B cell (primary cell): ENCODE measurements around the gene ZBTB8A. TPM values are rescaled to one million over a fixed set of nuclear protein-coding genes. Genes with fewer than 3 reads are reported as not detected.

Experiments used
- ATAC-seq: fragments of 200-7000 bp; cut with Tn5 transposase; one replicate; pipeline ENCODE4 v1.10.0; 2021; ENCODE audit warnings: low read depth, mild to moderate bottlenecking, moderate number of reproducible peaks, moderate library complexity
- CTCF ChIA-PET: fragments of 350-600 bp; sonication (Branson Sonifier 250); formaldehyde crosslinking; loops from one replicate; lab custom pipeline; 2021; ENCODE audit warnings: antibody characterized with exemption, inconsistent platforms; lab: Charles Lee
- POLR2A ChIA-PET: fragments of 350-600 bp; sonication (Branson Sonifier 250); formaldehyde crosslinking; loops from one replicate; lab custom pipeline; 2021; ENCODE audit warnings: antibody characterized with exemption; lab: Charles Lee
- DNase-seq: peaks from one replicate; pipeline ENCODE4 v3.0.0; 2013
- H2AFZ ChIP-seq: 2 replicates; pipeline ENCODE4 v1.6.1; 2012; ENCODE audit warnings: mild to moderate bottlenecking, low read depth, low read length; ENCODE audit not compliant: insufficient read depth, poor library complexity, severe bottlenecking
- H3K27ac ChIP-seq, 2 donors: 1 replicate in 1 of 2; 2 replicates in 1 of 2; pipeline ENCODE4 v1.5.1; 2012 to 2013; ENCODE audit warnings: low read length in 2 of 2, mild to moderate bottlenecking in 2 of 2, moderate library complexity in 1 of 2
- H3K27me3 ChIP-seq, 4 experiments: fragments of 200-600 bp in 1 of 4; sonication (generic) in 1 of 4; replicated peaks in 1 of 4; 1 replicate in 2 of 4; 2 replicates in 2 of 4; pipeline versions ENCODE4 v1.6.1 to v1.7.0; 2013 to 2016; ENCODE audit warnings: low read length in 3 of 4, mild to moderate bottlenecking in 2 of 4, mixed read lengths in 1 of 4, moderate library complexity in 1 of 4; ENCODE audit not compliant: insufficient read depth in 4 of 4, control insufficient read depth in 3 of 4; ENCODE audit errors: control extremely low read depth in 1 of 4
- H3K36me3 ChIP-seq, 2 experiments: replicated peaks in 1 of 2; 1 replicate in 1 of 2; 2 replicates in 1 of 2; pipeline versions ENCODE4 v1.6.1 to v1.7.1; 2013; ENCODE audit warnings: low read length in 1 of 2; ENCODE audit not compliant: insufficient read depth in 2 of 2, control insufficient read depth in 1 of 2; ENCODE audit errors: control extremely low read depth in 1 of 2, extremely low read depth in 1 of 2
- H3K4me1 ChIP-seq, 2 donors: fragments of 200-600 bp in 1 of 2; sonication (generic) in 1 of 2; 1 replicate in 1 of 2; 2 replicates in 1 of 2; pipeline versions ENCODE4 v1.5.1 to v1.6.1; 2013 to 2017; ENCODE audit warnings: low read length in 2 of 2; ENCODE audit not compliant: control insufficient read depth in 2 of 2, insufficient read depth in 2 of 2
- H3K4me2 ChIP-seq: replicated peaks from 2 replicates; pipeline ENCODE3; 2012; ENCODE audit warnings: mild to moderate bottlenecking, low read depth, low read length; ENCODE audit not compliant: poor library complexity, severe bottlenecking
- H3K4me3 ChIP-seq, 5 experiments: fragments of 200-600 bp in 1 of 5; sonication (generic) in 1 of 5; 1 replicate in 3 of 5; 2 replicates in 2 of 5; pipeline versions ENCODE4 v1.5.1 to v1.7.0; 2011 to 2016; ENCODE audit warnings: low read length in 4 of 5, mild to moderate bottlenecking in 4 of 5, low read depth in 2 of 5, control low read depth in 1 of 5, moderate library complexity in 1 of 5; ENCODE audit not compliant: insufficient read depth in 1 of 5; ENCODE audit errors: control extremely low read depth in 1 of 5, extremely low read depth in 1 of 5
- H3K79me2 ChIP-seq: fragments of 200-600 bp; sonication (generic); one replicate; pipeline ENCODE4 v1.6.0; 2016; ENCODE audit warnings: low read length; ENCODE audit not compliant: control insufficient read depth, insufficient read depth
- H3K9ac ChIP-seq: fragments of 200-600 bp; sonication (generic); 2 replicates; pipeline ENCODE4 v1.6.1; 2017; ENCODE audit warnings: mild to moderate bottlenecking, low read length, moderate library complexity
- H3K9me3 ChIP-seq, 3 donors: one replicate each; pipeline versions ENCODE4 v1.6.1 to v1.7.1; 2013; ENCODE audit warnings: low read length in 2 of 3; ENCODE audit not compliant: control insufficient read depth in 2 of 3, insufficient read depth in 1 of 3; ENCODE audit errors: control extremely low read depth in 1 of 3
- H4K20me1 ChIP-seq: 2 replicates; pipeline ENCODE4 v1.6.0; 2012; ENCODE audit warnings: mild to moderate bottlenecking, low read length; ENCODE audit not compliant: insufficient read depth, control insufficient read depth, poor library complexity, severe bottlenecking
- H3K27ac Mint-ChIP-seq: one replicate; pipeline ENCODE4 v1.8.0; 2021; ENCODE audit warnings: mixed read lengths
- H3K27me3 Mint-ChIP-seq: one replicate; pipeline ENCODE4 v1.8.0; 2021; ENCODE audit warnings: mixed read lengths
- H3K4me1 Mint-ChIP-seq: one replicate; pipeline ENCODE4 v1.8.0; 2021; ENCODE audit warnings: mixed read lengths
- H3K4me3 Mint-ChIP-seq: one replicate; pipeline ENCODE4 v1.8.0; 2021; ENCODE audit warnings: mixed read lengths
- H3K9me3 Mint-ChIP-seq: one replicate; pipeline ENCODE4 v1.8.0; 2022; ENCODE audit warnings: mixed read lengths; ENCODE audit not compliant: insufficient read depth
- EZH2 ChIP-seq: IDR thresholded peaks from 2 replicates; pipeline ENCODE4 v1.6.1; 2012; ENCODE audit warnings: borderline replicate concordance, low read depth, mild to moderate bottlenecking, moderate library complexity, low read length; ENCODE audit not compliant: insufficient read depth, poor library complexity, severe bottlenecking
- WGBS: methylation state at CpG from one replicate; pipeline ENCODE4 v1.1.5; 2013; ENCODE audit warnings: missing lambda C conversion rate; ENCODE audit not compliant: insufficient coverage; 5-methylcytosine and 5-hydroxymethylcytosine counted together
- intact Hi-C: fragments of 100-400 bp; cut with micrococcal nuclease; formaldehyde crosslinking; loops from one replicate; pipeline ENCODE4 v1.10.0; 2022
- polyA plus RNA-seq: library from polyadenylated mRNA; depleted of rRNA; stranded (reverse); fragments of >200 nt; gene quantifications from 2 replicates; pipeline ENCODE4 v1.2.3, GENCODE V29; 2012
- total RNA-seq, 2 donors: library from RNA; stranded (reverse); fragments of 120-200 nt in 1 of 2; gene quantifications; 1 replicate in 1 of 2; 2 replicates in 1 of 2; pipeline versions ENCODE4 v1.2.3 to v1.2.4, GENCODE V29; 2013 to 2022
- TF ChIP-seq, protein P1 (sequence below): fragments of 200-600 bp; IDR thresholded peaks from one replicate; pipeline ENCODE4 v1.8.0; 2022; ENCODE audit warnings: antibody characterized with exemption, mild to moderate bottlenecking

The ZBTB8A gene
- total and polyA plus RNA-seq, 2 donors (not counting 1 experiment from before 2014, with no cell fraction given), result 0.04 to 0.17 TPM

DNA sequence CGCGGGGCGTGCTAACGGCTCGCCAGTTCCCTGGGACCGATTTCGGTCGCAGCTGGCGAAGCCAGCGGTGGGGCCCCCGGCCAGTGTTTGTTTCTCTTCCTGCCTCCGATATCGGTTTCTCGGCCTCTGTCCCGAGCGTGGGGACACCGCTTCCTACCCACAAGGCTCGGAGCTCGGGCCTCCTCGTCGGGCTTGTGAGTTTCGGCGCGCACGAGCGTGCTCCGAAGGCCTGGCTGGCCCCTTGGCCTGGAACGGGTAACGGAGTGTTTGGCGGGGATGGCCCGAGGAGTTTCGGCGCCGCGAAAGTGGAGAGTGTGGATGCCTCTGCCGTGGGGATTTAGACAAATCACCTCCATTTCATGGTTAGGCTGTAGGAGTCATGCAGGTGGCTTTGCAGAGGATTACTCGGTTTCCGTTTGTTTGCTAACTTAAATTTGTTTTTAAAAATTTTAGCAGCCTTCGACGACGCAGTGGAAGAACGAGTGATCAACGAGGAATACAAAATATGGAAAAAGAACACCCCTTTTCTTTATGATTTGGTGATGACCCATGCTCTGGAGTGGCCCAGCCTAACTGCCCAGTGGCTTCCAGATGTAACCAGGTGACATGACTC, 112.3 kb downstream of the ZBTB8A start:
- peaks cover 56% of the 10 kb centered on the region for H3K4me1 Mint-ChIP-seq
- H3K4me1 ChIP-seq, result peaks cover 21 to 31% of the 10 kb centered on the region in 2 donors
- DNase-seq (no peak), ATAC-seq (no peak)
- H3K4me3 ChIP-seq, result peak overlapping the region; percentile 47 to 96 (median 81)
- peak overlapping the region; percentile 79 for H2AFZ ChIP-seq
- no peaks in the 10 kb centered on the region for H3K27me3 ChIP-seq
- H3K9ac ChIP-seq, result peak overlapping the region; percentile 88
- TF ChIP-seq EZH2, result no peak
- TF ChIP-seq, protein P1, sequence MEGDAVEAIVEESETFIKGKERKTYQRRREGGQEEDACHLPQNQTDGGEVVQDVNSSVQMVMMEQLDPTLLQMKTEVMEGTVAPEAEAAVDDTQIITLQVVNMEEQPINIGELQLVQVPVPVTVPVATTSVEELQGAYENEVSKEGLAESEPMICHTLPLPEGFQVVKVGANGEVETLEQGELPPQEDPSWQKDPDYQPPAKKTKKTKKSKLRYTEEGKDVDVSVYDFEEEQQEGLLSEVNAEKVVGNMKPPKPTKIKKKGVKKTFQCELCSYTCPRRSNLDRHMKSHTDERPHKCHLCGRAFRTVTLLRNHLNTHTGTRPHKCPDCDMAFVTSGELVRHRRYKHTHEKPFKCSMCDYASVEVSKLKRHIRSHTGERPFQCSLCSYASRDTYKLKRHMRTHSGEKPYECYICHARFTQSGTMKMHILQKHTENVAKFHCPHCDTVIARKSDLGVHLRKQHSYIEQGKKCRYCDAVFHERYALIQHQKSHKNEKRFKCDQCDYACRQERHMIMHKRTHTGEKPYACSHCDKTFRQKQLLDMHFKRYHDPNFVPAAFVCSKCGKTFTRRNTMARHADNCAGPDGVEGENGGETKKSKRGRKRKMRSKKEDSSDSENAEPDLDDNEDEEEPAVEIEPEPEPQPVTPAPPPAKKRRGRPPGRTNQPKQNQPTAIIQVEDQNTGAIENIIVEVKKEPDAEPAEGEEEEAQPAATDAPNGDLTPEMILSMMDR, result no peak
- peak overlapping the region; percentile 100 for H3K27ac Mint-ChIP-seq
- POLR2A ChIA-PET, result interaction anchor here (0.7 to 1.3 kb wide), 8 partner anchors 9 to 638 kb away, joined by 3 to 7 read pairs (median 4); partner anchors contain the start of genes KHDRBS1, S100PBP, TMEM39B and YARS1
- CTCF ChIA-PET, result interaction anchor here (1.0 to 1.5 kb wide), 4 partner anchors 8 to 476 kb away, joined by 3 to 5 read pairs (median 4); no protein-coding TSS in a partner anchor
- H3K27ac ChIP-seq, result peak overlapping the region; percentile 91 to 100
- intact Hi-C loops, result loop anchor here (2.0 to 5.0 kb wide), 5 partner anchors 129 to 639 kb away; partner anchors contain the start of genes KHDRBS1, RNF19B, TMEM39B and TRIM62
- H3K27me3 Mint-ChIP-seq, result no peaks in the 10 kb centered on the region
- WGBS, result 2% methylated on average over 33 of the region's 43 CpGs
- peaks cover 25% of the 10 kb centered on the region for H4K20me1 ChIP-seq
- peak overlapping the region; percentile 98 for H3K4me2 ChIP-seq
- peak overlapping the region; percentile 98 for H3K4me3 Mint-ChIP-seq
- peaks cover 0 to 31% of the 10 kb centered on the region in 2 experiments for H3K36me3 ChIP-seq
- H3K9me3 ChIP-seq, result no peaks in the 10 kb centered on the region
- H3K79me2 ChIP-seq, result peaks cover 78% of the 10 kb centered on the region
- no peaks in the 10 kb centered on the region for H3K9me3 Mint-ChIP-seq
